GM12878 (cell line): ENCODE measurements around the gene CNGA1.

Experiments used
- CBX5 ChIP-seq: sonication (generic); IDR thresholded peaks from 2 replicates; pipeline ENCODE4 v1.6.1; 2016; ENCODE audit warnings: low read depth, moderate library complexity, mild to moderate bottlenecking, inconsistent platforms
- CTCF ChIP-seq, 3 experiments: IDR thresholded peaks in 2 of 3; conservative IDR thresholded peaks in 1 of 3; 2 replicates each; pipeline ENCODE4 v1.5.1; 2011; ENCODE audit warnings: low read depth in 3 of 3, low read length in 3 of 3, mild to moderate bottlenecking in 3 of 3, control low read depth in 2 of 3, moderate library complexity in 2 of 3, inconsistent platforms in 1 of 3, mixed read lengths in 1 of 3; ENCODE audit not compliant: control insufficient read depth in 2 of 3, insufficient read depth in 1 of 3; ENCODE audit errors: extremely low read depth in 1 of 3
- EZH2 ChIP-seq: IDR thresholded peaks from 2 replicates; pipeline ENCODE4 v1.6.1; 2012; ENCODE audit warnings: low read depth, mild to moderate bottlenecking, control low read depth, inconsistent platforms, low read length, borderline replicate concordance; ENCODE audit not compliant: control insufficient read depth
- HDAC2 ChIP-seq: fragments of 200-600 bp; sonication (generic); IDR thresholded peaks from 2 replicates; pipeline ENCODE4 v1.6.1; 2017
- MYB ChIP-seq: fragments of 150-350 bp; IDR thresholded peaks from 2 replicates; pipeline ENCODE4 v1.6.1; 2014; ENCODE audit warnings: mild to moderate bottlenecking, low read depth, low read length, borderline replicate concordance
- MYC ChIP-seq: IDR thresholded peaks from 2 replicates; pipeline ENCODE4 v1.6.1; 2011; ENCODE audit warnings: mild to moderate bottlenecking, low read length, moderate library complexity, inconsistent platforms; ENCODE audit not compliant: insufficient read depth, insufficient replicate concordance, insufficient read length, severe bottlenecking
- POLR2AphosphoS5 ChIP-seq: IDR thresholded peaks from 2 replicates; pipeline ENCODE4 v1.6.1; 2011; ENCODE audit warnings: mild to moderate bottlenecking, low read length, inconsistent platforms
- RB1 ChIP-seq: fragments of 450-650 bp; formaldehyde crosslinking; IDR thresholded peaks from 2 replicates; pipeline ENCODE4 v1.6.1; 2017; ENCODE audit warnings: mild to moderate bottlenecking, borderline replicate concordance
- RFX5 ChIP-seq: IDR thresholded peaks from 2 replicates; pipeline ENCODE4 v1.6.1; 2011; ENCODE audit warnings: low read depth, low read length, improper control_type of control experiment
- TCF12 ChIP-seq: IDR thresholded peaks from 2 replicates; pipeline ENCODE4 v1.6.1; 2011; ENCODE audit warnings: low read depth, mild to moderate bottlenecking, low read length

GRCh38 chr4:47968847-47969246 lies 47.6 kb downstream of the CNGA1 start:
- no peak for TF ChIP-seq MYC
- no peak for TF ChIP-seq HDAC2
- no peak for TF ChIP-seq CTCF (IDR thresholded peaks at IDR 0.05 in 2 of 3, conservative IDR thresholded peaks at IDR 0.05 in 1 of 3; ENCODE audit: control insufficient read depth in 2 of 3, extremely low read depth in 1 of 3, insufficient read depth in 1 of 3, low read depth in 3 of 3, low read length in 3 of 3)
- no peak for TF ChIP-seq RFX5
- TF ChIP-seq EZH2 = no peak
- TF ChIP-seq MYB = no peak
- no peak for TF ChIP-seq CBX5
- no peak for TF ChIP-seq RB1
- no peak for TF ChIP-seq TCF12
- TF ChIP-seq POLR2AphosphoS5 = no peak
